Stimulated activated CD8-positive, alpha-beta memory T cell treated with anti-CD3 and anti-CD28 coated beads, Interleukin-15, amount 100 ng/mL, for 24 hours (primary cell): ENCODE measurements around the gene PCDHA6.
"Not testable (repeated sequence)": the region's sequence is repeated elsewhere in the genome, so short reads cannot be mapped to it uniquely, and the experiment has no call there.

ENCODE experiments used
- DNase-seq: peaks from one replicate; pipeline ENCODE4 v3.0.0-alpha.2; 2020; ENCODE audit warnings: low read depth

The PCDHA6 gene

GRCh38 chr5:140862441-140863295 is 34.9 kb downstream of the PCDHA6 start:
- no peak for DNase-seq

GRCh38 chr5:140868721-140869554 is 41.2 kb downstream of the PCDHA6 start, which contains the start of gene PCDHA11:
Gene PCDHA11, plus strand, starts transcription at chr5:140868957. Its CDS starts 147 bp downstream, at chr5:140869104.
- DNase-seq = no peak

DNA sequence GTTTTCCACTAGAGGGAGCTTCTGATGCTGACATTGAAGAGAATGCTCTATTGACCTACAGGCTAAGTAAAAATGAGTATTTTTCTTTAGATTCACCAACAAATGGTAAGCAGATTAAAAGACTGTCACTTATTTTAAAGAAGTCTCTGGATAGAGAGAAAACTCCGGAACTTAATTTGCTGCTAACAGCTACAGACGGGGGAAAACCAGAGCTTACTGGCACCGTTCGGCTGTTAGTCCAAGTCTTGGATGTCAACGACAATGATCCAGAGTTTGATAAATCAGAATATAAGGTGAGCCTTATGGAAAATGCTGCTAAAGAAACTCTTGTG is 41.8 kb downstream of the PCDHA6 start:
- DNase-seq = no peak

DNA sequence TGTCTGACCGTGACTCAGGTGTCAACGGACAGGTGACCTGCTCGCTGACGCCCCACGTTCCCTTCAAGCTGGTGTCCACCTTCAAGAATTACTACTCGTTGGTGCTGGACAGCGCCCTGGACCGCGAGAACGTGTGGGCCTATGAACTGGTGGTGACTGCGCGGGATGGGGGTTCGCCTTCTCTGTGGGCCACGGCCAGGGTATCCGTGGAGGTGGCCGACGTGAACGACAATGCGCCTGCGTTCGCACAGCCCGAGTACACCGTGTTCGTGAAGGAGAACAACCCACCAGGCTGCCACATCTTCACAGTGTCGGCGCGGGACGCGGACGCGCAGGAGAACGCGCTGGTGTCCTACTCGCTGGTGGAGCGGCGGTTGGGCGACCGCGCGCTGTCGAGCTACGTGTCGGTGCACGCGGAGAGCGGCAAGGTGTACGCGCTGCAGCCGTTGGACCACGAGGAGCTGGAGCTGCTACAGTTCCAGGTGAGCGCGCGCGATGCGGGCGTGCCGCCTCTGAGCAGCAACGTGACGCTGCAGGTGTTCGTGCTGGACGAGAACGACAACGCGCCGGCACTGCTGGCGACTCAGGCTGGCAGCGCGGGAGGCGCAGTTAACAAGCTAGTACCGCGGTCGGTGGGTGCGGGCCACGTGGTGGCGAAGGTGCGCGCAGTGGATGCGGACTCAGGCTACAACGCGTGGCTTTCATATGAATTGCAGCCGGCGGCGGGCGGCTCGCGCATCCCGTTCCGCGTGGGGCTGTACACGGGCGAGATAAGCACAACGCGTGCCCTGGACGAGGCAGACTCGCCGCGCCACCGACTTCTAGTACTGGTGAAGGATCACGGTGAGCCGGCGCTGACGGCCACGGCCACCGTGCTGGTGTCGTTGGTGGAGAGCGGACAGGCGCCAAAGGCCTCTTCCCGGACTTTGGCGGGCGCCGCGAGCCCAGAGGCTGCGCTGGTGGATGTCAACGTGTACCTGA is 42.8 kb downstream of the PCDHA6 start:
- no peak for DNase-seq

- no peak for DNase-seq
Measured at GRCh38 chr5:140875085-140876065, 47.6 kb downstream of the PCDHA6 start, which contains the start of gene PCDHA12. Gene PCDHA12, plus strand, starts transcription at chr5:140875308. Its CDS starts 165 bp downstream, at chr5:140875473.

DNA sequence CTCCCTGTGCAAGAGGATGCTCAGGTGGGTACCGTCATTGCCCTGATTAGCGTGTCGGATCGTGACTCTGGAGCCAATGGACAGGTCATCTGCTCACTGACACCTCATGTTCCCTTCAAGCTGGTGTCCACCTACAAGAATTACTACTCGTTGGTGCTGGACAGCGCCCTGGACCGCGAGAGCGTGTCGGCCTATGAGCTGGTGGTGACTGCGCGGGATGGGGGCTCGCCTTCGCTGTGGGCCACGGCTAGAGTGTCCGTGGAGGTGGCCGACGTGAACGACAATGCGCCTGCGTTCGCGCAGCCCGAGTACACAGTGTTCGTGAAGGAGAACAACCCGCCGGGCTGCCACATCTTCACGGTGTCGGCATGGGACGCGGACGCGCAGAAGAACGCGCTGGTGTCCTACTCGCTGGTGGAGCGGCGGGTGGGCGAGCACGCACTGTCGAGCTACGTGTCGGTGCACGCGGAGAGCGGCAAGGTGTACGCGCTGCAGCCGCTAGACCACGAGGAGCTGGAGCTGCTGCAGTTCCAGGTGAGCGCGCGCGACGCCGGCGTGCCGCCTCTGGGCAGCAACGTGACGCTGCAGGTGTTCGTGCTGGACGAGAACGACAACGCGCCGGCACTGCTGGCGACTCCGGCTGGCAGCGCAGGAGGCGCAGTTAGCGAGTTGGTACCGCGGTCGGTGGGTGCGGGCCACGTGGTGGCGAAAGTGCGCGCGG is 48.9 kb downstream of the PCDHA6 start:
- not testable (repeated sequence) for DNase-seq

GRCh38 chr5:140877262-140877581 is 49.5 kb downstream of the PCDHA6 start:
- no peak for DNase-seq
